GM19452 (cell line): Measurements from ENCODE around the gene YWHAB.
"Not testable (repeated sequence)": the region's sequence is repeated elsewhere in the genome, so short reads cannot be mapped to it uniquely, and the experiment has no call there.

ENCODE experiments used
- ATAC-seq: cut with Tn5 transposase; IDR thresholded peaks from one replicate; pipeline ENCODE4 v1.9.1; 2021; ENCODE audit not compliant: unreplicated experiment

Gene YWHAB

DNA sequence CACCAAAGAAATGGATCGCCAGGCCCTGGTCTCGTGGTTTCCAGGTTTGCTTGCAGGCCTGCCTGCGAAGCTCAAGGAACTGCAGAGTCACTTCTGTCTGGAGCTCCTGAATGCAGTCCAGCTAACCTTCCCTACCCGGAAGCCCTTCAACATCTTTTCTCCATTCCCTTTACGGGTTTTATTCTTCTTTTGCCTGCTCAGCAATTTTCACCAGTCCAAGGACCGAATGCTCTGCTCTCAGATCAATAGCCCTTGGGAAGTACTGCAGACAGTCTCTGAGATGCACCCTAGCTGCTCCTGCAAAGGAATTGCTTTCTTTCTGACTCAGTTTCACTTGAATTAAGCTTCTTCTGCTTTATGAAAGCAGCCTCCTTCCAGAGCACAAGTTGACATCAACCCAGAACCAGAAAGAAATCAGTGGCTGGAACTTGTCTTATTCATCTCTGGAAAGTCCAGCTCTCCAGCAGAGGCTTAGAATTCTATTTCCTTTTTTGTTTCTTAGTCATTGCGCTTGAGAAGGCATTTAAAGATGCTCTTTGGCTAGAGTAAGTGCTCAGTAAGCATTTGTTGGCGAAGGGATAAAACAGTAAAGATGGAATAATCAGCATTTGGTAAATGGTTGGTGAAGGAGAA, 18.7 kb upstream of the YWHAB start:
- no peak for ATAC-seq

DNA sequence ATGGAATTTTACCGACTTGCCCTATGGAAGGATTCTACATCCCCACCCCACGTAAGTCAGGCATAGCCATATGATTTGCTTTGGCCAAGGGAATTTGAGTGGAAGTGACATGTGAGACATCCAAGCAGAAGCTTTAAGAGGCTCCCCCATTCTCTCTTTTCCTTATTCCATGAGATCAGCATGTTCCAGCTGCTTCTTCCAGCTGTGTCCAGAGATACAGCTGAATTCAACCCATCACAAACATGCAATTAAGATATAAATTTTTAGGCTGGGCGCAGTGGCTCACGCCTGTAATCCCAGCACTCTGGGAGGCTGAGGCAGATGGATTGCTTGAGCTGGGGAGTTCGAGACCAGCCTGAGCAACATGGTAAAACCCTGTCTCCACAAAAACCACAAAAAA, 16.0 kb upstream of the YWHAB start:
- ATAC-seq: no peak

DNA sequence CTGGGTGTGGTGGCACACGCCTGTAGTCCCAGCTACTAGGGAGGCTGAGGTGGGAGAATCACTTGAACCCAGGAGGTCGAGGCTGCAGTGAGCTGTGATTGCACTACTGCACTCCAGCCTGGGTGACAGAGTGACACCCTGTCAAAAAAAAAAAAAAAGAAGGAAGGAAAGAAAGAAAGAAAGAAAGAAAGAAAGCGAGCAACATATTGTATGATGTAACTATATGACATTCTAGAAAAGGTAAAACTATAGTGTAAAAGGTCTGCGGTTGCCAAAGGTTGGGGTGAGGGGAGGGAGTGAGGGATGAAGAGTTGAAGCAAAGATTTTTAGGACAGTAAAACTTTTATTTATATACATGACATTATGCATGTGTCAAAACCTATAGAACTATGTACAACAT, 3.1 kb upstream of the YWHAB start:
- ATAC-seq: not testable (repeated sequence)

DNA sequence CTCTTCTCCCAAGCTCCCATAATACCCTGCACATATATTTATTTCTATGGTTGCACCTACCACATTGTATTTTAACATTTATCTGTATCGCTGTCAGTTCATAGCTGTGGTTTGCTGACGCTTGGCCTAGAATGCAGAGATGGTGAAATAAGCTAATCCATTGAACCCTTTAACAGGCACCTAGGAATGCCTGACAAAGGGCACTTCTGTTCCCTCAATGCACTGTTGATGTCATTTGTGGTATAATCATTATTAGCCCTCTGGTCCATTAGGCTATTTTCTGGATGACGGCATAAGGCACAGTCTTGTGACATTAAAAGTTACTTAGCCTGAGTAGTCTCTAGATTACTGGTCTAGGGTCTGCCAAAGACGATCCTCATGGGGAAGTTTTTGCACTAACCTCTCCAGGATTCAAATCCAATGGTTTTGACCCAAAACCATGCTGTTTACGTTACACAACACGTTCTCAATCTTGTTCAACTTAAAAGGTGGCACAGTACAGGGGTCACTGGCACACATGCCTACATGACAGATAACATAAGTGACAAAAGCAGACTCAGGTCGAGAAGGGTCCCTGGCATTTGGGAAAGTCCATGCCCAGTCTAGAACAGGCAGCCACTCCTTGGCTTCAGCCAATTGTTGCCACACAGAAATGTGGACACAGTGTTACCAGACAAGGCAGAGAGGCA, 2.1 kb upstream of the YWHAB start:
- ATAC-seq: no peak

DNA sequence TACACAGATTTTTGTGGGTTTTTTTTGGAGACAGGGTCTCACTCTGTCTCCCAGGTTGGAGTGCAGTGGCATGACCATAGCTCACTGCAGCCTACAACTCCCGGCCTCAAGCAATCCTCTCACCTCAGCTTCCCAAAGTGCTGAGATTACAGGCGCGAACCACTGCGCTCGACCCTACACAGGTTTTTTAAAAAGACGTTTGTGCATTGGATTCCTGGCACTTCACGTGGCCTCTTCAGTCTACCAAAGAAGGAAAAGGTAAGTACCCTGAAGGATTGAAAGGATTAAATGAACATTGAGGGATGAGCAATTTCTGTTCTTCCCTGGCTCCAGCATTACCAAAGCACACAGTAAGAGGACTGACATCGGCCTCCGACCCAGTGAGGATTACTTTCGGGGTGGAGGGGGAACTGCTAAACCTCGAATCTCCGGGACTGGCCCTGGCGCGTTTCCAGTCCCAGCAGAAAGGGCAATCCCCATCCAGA, 556 bp upstream of the YWHAB start:
- no peak for ATAC-seq

DNA sequence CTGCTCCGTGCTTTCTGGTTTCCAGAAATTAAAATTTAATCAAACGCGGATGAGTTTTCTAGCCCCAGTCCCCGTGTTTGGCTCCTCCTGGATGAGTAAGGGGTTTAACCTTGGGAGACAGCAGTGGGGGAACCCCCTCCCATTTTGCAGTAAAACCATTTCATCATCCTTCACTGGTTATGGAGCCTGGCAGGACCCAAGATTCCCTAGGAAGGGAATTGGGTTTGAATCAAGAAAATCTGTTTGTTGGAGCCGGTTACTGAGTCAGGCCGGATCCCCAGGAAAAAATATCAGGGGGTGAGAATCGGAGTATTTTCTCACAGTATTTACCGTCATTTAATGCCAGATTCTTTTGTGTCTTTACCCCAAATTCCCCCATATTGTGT, 754 bp downstream of the YWHAB start:
- ATAC-seq: no peak

DNA sequence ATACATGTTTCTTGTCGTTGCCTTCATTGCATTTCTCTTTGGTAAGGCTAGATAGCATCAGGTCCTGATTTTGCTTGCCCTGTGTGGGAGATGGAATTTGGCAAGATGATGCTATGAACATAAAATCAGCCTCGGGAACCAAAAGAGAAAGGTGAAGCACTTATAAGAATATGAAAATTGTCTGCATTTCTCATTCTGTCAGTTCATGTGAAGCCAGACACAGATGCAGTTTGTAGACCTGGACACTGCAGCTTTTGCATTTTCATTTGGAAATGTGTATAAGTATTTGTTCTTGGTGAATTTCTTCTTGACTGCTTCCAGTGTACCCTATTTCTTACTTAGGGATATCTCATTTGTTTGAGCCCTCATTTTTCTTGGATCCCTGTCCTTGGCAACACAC, 1.3 kb downstream of the YWHAB start:
- no peak for ATAC-seq

DNA sequence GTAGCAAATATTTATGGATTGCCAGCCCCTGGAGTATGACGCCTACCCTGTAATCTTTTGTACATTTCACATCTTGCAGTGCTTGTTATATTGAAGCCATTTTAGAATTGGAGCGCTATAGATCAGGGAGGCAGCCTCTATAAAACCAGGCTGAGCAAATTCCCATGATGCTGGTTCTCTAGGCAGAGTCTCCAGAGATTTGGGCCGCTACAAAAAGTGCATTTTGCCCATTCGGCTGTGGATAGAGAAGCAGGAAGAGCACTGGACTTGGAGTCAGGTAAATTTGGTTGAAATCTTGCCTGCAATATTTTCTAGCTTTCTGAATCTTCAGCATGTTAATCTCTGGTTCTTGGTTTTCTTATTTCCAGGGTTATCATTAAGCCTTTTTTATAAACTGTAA, 2.0 kb downstream of the YWHAB start:
- ATAC-seq: no peak

DNA sequence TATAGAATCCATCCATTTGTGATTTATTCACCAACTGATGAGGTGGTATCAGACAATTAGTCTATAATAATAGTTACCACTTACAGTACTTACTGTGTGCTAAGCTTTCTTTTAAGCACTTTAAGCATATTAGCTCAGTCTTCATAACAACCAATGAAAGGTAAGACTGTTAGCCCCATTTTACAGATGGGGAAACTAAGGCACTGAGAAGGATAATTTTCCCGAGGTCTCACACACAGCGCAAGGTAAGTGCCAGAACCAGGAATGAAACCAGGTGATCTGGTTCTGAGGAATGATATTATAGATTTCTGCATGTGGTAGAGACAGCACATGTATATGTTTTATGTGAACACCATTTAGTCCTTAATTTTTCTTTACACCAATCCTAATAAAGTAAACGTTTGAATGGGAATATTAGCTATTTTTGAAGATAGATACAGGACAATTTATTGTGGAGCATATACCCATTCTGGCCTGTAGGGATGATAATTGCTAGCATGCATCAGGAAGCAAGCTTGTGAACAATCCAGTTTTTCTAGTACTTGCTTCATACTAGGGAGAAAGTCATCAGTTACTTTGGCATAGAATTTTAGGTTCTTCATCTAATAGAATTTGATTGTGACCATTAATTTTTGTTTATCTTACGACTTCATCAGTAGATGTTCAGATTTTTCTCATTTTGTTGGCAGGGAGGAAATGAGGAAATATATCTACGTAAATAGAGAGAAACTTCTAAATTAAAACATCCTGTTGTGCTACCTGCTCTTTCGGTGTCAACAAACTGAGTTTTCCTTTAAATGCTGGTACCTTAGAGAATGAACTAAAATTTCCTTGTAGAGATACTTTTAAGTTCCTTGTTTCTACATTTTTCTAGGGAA, 3.0 kb downstream of the YWHAB start:
- no peak for ATAC-seq

DNA sequence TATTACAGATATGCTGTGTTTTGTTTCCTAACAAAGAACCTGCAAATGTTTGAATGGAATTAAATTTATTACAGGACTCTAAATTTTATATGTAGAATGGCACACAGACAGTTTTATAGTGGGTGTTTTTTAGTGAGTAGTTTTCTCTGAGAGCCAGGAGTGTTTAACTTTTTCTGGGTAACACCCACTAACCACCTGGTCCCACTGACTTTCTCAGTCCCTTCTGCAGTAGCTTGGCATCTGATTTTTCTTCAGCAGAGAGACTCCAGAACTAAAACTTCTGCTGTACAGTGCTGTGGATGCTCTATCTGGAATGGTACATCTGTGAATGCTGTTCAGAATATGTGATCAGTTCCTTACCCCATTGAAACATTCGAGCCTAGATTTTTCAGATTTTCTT, 6.3 kb downstream of the YWHAB start:
- no peak for ATAC-seq

DNA sequence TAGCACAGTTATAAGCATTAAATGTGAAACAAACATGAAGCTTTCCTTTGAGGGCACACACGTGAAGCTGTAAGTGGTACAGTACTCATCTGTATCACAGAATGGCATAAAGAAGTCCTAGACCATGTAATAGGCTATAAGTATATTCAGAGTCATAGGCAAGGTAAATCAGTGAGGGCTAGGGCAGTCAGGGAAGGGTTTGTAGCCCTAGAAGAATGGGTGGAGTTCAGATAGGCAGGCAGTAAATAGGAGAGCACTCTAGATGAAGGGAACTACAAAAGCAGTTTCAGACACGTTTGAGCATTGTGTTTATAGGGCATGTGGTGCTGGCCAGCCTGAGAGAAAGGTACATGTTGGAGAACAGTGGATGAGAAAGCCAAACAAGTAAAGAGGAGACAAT, 9.5 kb downstream of the YWHAB start:
- ATAC-seq: no peak

DNA sequence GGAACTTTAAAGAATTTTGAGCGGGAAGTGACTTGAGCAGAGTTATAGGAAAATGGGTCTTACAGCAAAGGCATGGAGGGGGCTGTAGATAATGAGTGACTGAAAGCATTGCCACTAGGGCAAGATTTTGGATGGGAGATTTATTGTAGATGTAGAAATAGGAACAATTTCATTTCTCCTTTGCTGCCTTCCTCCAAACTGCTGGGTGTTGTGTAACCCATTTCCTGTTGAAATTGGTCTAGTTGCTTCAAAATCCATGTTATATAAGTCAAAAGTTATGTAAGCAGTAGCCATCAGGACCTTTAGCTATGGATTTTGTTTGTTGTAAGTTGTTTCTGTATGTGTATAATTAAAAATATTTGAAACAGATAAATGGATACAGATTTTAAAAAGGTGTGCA, 11.1 kb downstream of the YWHAB start:
- ATAC-seq: no peak

DNA sequence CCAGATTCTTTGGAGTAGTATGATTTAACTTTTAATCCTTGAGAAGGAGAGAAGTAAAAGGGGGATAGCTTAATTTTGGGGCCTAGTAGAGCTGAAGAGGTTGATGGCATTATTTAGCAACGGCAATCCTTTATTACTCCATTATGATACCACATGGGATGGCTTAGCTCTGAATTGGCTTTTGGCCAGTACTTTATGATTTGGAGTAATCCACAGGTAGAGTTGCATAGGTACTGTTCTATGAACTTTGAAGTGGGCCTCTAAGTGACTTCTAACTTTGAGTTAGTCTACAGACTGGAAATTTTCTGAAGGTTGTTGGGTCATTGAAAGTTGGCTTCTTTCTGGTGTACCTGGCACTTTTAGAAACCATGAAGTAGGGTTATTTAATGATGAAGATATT, 11.6 kb downstream of the YWHAB start:
- no peak for ATAC-seq

DNA sequence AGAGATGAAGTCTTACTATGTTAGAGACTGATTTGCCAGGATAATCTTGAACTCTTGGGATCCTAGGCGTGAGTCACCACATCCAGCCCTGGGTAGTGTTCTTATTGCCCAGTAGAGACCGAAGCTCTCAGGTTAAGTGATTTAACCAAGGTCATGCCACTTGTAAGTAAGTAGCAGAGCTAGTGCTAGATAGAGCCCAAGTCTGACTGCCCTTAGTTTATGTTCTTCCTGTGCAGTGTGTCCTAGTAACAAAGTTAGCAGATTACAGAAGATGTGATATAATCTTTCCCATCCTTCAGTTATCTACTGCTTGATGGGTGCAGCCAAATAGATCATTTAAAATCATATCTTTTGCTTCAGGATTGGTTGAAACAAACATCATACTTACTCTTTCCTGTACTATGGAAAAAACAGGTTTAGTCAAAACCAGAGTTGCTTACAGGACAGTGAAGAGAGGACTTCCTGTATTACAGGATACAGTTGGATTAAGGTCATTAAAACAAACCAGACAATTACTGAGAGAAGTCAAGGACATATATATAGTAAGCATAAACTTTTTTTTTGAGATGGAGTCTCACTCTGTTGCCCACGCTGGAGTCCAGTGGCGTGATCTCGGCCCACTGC, 14.8 kb downstream of the YWHAB start:
- no peak for ATAC-seq

DNA sequence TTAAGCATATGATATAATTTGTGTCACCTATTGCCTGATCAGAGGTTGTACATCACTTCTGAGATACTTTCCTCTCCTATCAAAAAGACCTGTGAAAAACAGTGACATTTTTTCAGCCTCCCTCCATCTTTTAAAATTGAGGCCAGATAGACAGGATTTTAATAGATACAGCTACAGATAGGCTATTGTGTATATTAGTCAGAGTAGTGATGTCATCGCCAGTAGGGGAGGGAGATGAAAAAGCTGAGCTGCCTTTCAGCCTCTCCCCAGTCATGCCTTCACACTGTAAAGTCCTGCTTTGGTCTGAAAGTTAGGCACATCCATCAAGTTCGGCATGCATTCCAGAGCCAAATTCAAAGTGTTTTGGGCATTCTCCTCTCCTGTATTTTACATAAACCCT, 16.5 kb downstream of the YWHAB start:
- no peak for ATAC-seq

DNA sequence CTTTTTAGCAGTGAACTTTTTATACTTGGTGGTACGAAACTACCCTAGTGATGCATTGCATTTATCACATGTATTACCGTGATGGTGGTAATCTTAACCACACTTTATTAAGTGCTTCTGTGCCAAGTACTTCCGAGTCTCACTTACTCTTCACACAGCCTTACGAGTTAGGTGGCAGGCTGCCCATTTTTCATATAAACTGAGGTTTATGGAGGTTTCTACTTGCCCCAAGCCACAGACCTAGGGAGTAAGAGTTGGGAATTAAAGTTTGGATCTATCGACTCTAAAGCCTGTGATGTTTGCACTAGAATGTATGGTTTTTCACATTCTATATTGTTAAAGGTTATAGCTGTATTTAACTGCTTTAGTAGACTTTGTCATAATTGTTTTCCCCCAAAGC, 18.9 kb downstream of the YWHAB start:
- no peak for ATAC-seq

DNA sequence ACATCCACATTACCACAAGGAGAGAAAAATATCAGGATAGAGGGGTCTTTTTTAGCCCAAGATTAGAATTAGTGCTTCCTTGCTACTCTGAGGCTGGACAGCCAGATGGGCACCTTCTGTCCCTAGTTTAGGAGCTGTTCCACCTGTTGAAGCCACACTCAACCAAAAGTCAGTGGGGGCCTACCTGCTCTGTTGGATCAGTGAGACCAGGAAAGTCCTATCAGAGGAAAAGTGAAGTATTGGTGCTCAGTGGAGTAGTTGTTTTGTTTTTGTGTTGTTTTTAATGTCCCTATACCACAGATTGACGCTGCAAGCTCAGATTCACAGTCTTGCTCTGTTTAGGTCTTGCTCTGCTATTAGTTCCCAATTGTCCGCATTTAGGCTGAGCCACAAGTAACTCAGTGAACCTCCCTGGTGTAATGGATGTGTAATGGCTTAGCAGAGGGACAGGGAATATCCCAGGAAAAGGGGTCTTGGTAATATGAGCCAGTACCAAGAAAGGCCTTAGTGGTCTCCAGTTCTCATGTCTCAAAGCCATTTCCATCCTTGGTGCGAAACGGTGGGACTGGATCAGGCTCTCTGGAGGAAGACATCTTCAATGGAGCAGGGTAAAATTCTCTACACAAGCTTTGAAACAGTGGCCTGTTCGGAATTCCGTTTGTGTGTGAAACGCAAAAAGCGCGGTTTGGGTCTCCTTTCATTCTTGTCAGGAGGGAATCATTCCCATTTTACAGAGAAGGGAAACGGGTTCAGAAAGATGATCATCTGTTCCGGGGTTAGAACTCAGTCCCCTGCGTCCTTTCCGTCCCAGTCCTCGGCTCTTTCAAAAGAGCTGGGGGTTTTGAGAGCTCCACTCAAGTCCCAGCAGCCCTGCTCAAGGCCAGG, 23.7 kb downstream of the YWHAB start:
- peak; percentile 4 for ATAC-seq

DNA sequence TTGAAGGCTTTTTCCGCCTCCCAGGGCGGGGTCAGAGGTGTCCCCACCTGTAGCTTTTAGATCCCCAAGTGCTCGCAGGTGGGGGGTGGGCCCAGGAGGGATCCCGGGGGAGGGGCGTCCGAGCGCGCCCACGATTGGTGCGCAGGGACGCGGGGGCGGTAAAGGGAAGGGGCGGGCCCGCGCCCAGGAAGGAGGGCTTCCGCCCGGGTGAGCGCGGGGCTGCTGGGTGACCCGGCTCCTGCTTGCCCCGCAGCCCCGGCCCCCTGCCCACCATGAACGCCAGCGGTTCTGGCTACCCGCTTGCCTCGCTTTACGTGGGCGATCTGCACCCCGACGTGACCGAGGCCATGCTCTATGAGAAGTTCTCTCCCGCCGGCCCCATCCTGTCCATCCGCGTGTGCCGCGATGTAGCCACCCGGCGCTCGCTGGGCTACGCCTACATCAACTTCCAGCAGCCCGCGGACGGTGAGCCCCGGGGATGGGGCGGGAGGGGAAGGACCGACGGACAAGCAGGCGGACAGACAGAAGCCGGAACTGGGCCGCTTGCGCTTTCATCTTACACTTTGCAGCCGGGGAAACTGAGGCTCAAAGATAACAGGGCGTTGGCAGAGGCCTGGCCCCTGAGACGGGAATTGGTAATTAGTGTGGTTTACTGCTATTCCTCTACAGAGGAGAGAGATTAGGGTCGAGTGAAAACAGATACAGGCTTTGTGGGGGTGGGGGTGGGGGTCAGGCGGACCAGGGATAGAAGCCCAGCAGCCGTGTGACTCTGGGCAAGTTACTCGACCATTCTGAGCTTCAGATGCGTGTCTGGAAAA, 24.6 kb downstream of the YWHAB start, which contains the start of gene PABPC1L:
TSS of gene PABPC1L (plus strand) at position 189 of the 818 bp plus-strand sequence. CDS start at position 273, 84 bp downstream.
- peak; percentile 88 for ATAC-seq

DNA sequence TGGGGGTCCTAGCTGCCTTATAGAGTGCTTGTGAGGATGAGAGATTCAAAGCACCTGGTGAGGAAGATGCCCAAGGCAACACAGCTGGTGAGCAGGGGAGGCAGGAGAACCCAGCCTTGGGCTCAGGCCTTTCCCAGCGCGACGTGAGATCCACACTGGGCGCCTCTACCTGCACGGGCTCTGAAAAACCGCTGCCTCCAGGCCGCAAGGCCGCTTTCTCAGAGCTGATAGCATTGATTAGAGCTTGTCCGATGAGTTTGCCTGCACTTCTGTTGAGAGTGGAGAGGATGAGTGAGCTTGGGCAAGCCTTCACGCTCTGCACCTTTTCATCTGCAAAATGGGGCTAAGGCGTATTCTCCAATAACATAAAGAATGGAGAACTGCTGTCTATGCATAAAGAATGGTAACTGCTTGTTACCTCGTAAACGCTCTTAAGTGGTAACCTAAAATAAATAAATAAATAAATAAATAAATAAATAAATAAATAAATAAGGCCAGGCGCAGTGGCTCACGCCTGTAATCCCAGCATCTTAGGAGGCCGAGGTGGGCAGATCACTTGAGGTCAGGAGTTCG, 25.3 kb downstream of the YWHAB start:
- no peak for ATAC-seq
